ENCODE data around the gene CRYAA. TPM values are rescaled to one million over a fixed set of nuclear protein-coding genes. Genes with fewer than 3 reads are reported as not detected.
"Not testable (repeated sequence)": the region's sequence is repeated elsewhere in the genome, so short reads cannot be mapped to it uniquely, and the experiment has no call there.

Gene CRYAA, protein sequence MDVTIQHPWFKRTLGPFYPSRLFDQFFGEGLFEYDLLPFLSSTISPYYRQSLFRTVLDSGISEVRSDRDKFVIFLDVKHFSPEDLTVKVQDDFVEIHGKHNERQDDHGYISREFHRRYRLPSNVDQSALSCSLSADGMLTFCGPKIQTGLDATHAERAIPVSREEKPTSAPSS
- total RNA-seq (not detected), polyA plus RNA-seq (not detected), total RNA-seq (not detected)

- H3K9me3 ChIP-seq (ENCODE audit: control insufficient read depth in 2 of 3, low read length in 3 of 3); H3K36me3 Mint-ChIP-seq; H3K4me3 Mint-ChIP-seq; H3K27me3 Mint-ChIP-seq; ATAC-seq; CTCF ChIA-PET; POLR2A ChIA-PET; H3K27ac ChIP-seq (ENCODE audit: low read depth, low read length); H3K4me3 ChIP-seq (ENCODE audit: low read length); H3K36me3 ChIP-seq (ENCODE audit: control insufficient read depth in 2 of 3, insufficient read depth in 3 of 3, low read length in 3 of 3); H3K4me1 Mint-ChIP-seq; H3K9me3 Mint-ChIP-seq; intact Hi-C loops (cut with micrococcal nuclease); DNase-seq; H3K27ac Mint-ChIP-seq; H3K27me3 ChIP-seq (ENCODE audit: control insufficient read depth in 2 of 2, insufficient read depth in 2 of 2, low read length in 2 of 2); H3K4me1 ChIP-seq (ENCODE audit: control insufficient read depth in 2 of 2, insufficient read depth in 2 of 2, low read length in 2 of 2): not testable (repeated sequence)
These were observed at the start of gene CRYAA for GRCh38 chr21:43168708-43169107. TSS of gene CRYAA (plus strand) at chr21:43169008. CDS start at chr21:43169100, 92 bp downstream.

- CTCF ChIA-PET; H3K36me3 Mint-ChIP-seq; ATAC-seq; H3K4me1 Mint-ChIP-seq; DNase-seq; H3K27ac ChIP-seq (ENCODE audit: low read depth, low read length); H3K36me3 ChIP-seq (ENCODE audit: control insufficient read depth in 2 of 3, insufficient read depth in 3 of 3, low read length in 3 of 3); H3K9me3 ChIP-seq (ENCODE audit: control insufficient read depth in 2 of 3, low read length in 3 of 3); H3K4me3 Mint-ChIP-seq; H3K4me3 ChIP-seq (ENCODE audit: low read length); H3K9me3 Mint-ChIP-seq; H3K27ac Mint-ChIP-seq; H3K4me1 ChIP-seq (ENCODE audit: control insufficient read depth in 2 of 2, insufficient read depth in 2 of 2, low read length in 2 of 2); intact Hi-C loops (cut with micrococcal nuclease); H3K27me3 ChIP-seq (ENCODE audit: control insufficient read depth in 2 of 2, insufficient read depth in 2 of 2, low read length in 2 of 2); POLR2A ChIA-PET; H3K27me3 Mint-ChIP-seq: not testable (repeated sequence)
These were observed 38.7 kb upstream of the CRYAA start for GRCh38 chr21:43130094-43130493.

DNA sequence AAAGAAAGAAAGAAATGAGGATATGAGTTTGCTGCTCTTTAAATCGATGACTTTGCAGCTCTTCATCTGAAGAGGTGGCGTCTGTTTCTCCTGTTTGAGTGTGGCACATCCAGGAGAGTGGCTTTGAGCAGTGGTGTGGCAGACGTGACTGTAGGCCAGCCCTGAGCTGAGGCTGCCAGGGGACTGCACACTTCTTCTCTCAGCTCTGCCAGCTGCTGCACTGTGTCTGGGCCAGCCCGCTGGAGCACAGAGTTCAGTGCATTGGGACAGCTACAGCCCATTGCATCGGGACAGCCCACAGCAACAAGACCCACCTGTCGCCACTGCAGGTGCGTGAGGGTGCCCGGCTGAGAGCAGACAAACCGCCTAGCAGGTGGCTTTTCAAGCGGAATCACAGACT is 34.3 kb upstream of the CRYAA start:
- H3K27ac Mint-ChIP-seq; H3K4me3 Mint-ChIP-seq; H3K27me3 Mint-ChIP-seq; H3K27ac ChIP-seq (ENCODE audit: low read depth, low read length); H3K36me3 ChIP-seq (ENCODE audit: control insufficient read depth in 2 of 3, insufficient read depth in 3 of 3, low read length in 3 of 3); intact Hi-C loops (cut with micrococcal nuclease); H3K27me3 ChIP-seq (ENCODE audit: control insufficient read depth in 2 of 2, insufficient read depth in 2 of 2, low read length in 2 of 2); CTCF ChIA-PET; POLR2A ChIA-PET; H3K36me3 Mint-ChIP-seq; H3K4me1 Mint-ChIP-seq; H3K4me3 ChIP-seq (ENCODE audit: low read length); ATAC-seq; DNase-seq; H3K4me1 ChIP-seq (ENCODE audit: control insufficient read depth in 2 of 2, insufficient read depth in 2 of 2, low read length in 2 of 2); H3K9me3 ChIP-seq (ENCODE audit: control insufficient read depth in 2 of 3, low read length in 3 of 3); H3K9me3 Mint-ChIP-seq: not testable (repeated sequence)

DNA sequence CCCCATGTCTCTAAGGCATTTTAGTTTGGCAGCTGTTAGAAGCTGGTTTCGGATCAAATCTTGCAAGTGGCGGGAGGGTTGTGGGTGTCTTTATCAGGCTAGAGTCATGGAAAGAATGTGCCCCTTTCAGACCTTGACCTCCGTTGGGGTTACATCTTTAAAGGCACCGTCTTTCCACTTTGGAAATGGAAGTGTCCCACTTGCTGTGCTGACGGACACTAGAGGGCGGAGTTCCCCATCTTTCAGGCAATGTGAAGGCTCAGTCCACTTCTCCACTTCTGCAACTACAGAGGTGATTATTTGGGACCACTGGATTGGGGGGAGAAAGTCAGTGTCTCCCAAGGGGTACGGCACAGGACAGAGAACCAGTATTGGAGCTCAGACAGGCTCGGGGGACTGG is 29.9 kb upstream of the CRYAA start:
- H3K4me3 ChIP-seq (ENCODE audit: low read length); H3K27ac Mint-ChIP-seq; H3K4me1 ChIP-seq (ENCODE audit: control insufficient read depth in 2 of 2, insufficient read depth in 2 of 2, low read length in 2 of 2); H3K27ac ChIP-seq (ENCODE audit: low read depth, low read length); H3K27me3 Mint-ChIP-seq; intact Hi-C loops (cut with micrococcal nuclease); H3K36me3 Mint-ChIP-seq; H3K27me3 ChIP-seq (ENCODE audit: control insufficient read depth in 2 of 2, insufficient read depth in 2 of 2, low read length in 2 of 2); H3K4me1 Mint-ChIP-seq; H3K9me3 ChIP-seq (ENCODE audit: control insufficient read depth in 2 of 3, low read length in 3 of 3); H3K9me3 Mint-ChIP-seq; POLR2A ChIA-PET; CTCF ChIA-PET; DNase-seq; H3K4me3 Mint-ChIP-seq; H3K36me3 ChIP-seq (ENCODE audit: control insufficient read depth in 2 of 3, insufficient read depth in 3 of 3, low read length in 3 of 3): not testable (repeated sequence)
- ATAC-seq: peak; percentile 37

GRCh38 chr21:43141407-43141806 is 27.4 kb upstream of the CRYAA start:
- H3K27ac Mint-ChIP-seq; CTCF ChIA-PET; H3K9me3 ChIP-seq (ENCODE audit: control insufficient read depth in 2 of 3, low read length in 3 of 3); H3K4me3 ChIP-seq (ENCODE audit: low read length); intact Hi-C loops (cut with micrococcal nuclease); H3K27me3 ChIP-seq (ENCODE audit: control insufficient read depth in 2 of 2, insufficient read depth in 2 of 2, low read length in 2 of 2); POLR2A ChIA-PET; H3K27ac ChIP-seq (ENCODE audit: low read depth, low read length); H3K4me1 Mint-ChIP-seq; H3K4me3 Mint-ChIP-seq; DNase-seq; ATAC-seq; H3K27me3 Mint-ChIP-seq; H3K36me3 ChIP-seq (ENCODE audit: control insufficient read depth in 2 of 3, insufficient read depth in 3 of 3, low read length in 3 of 3); H3K9me3 Mint-ChIP-seq; H3K4me1 ChIP-seq (ENCODE audit: control insufficient read depth in 2 of 2, insufficient read depth in 2 of 2, low read length in 2 of 2); H3K36me3 Mint-ChIP-seq: not testable (repeated sequence)

DNA sequence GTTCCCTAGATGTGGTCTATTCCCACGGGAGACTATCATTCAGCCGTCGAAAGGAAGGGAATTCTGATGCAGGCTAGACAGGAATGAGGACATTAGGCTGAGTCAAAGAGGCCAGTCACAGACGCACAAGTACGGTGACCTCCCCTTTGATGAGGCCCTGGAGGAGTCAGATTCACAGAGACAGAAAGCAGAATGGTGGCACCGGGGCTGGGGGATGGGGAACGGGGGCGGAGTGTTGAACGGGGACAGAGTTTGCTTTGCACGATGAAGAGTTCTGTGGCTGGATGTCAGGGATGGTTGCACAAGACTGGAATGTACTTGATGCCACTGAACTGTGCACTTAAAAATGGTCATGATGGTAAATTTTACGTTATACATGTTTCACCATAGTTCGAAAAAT is 22.2 kb upstream of the CRYAA start:
- intact Hi-C loops (cut with micrococcal nuclease); H3K4me3 ChIP-seq (ENCODE audit: low read length); H3K27ac ChIP-seq (ENCODE audit: low read depth, low read length); POLR2A ChIA-PET; H3K27me3 Mint-ChIP-seq; H3K9me3 Mint-ChIP-seq; DNase-seq; H3K9me3 ChIP-seq (ENCODE audit: control insufficient read depth in 2 of 3, low read length in 3 of 3); H3K4me1 ChIP-seq (ENCODE audit: control insufficient read depth in 2 of 2, insufficient read depth in 2 of 2, low read length in 2 of 2); H3K36me3 ChIP-seq (ENCODE audit: control insufficient read depth in 2 of 3, insufficient read depth in 3 of 3, low read length in 3 of 3); CTCF ChIA-PET; H3K27ac Mint-ChIP-seq; ATAC-seq; H3K4me3 Mint-ChIP-seq; H3K27me3 ChIP-seq (ENCODE audit: control insufficient read depth in 2 of 2, insufficient read depth in 2 of 2, low read length in 2 of 2); H3K4me1 Mint-ChIP-seq; H3K36me3 Mint-ChIP-seq: not testable (repeated sequence)

DNA sequence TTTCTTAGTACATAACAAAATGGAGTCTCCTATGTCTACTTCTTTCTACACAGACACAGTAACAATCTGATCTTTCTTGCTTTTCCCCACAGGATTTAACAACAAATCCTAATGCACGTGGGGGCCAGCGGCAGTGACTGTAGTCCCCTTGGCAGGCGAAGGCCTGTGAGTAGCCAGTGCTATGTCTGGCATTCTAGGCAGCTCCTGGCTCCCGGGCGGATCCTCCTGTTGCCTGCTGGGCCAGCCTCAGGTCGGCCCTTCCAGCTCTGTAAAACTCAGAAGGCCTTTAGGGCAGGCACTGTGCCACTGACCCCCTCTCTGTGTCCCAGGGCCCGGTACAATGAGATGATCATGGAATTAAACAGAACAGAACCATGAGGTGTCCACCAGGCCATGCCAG is 20.8 kb upstream of the CRYAA start:
- H3K27me3 ChIP-seq (ENCODE audit: control insufficient read depth in 2 of 2, insufficient read depth in 2 of 2, low read length in 2 of 2); H3K4me3 ChIP-seq (ENCODE audit: low read length); CTCF ChIA-PET; H3K36me3 Mint-ChIP-seq; intact Hi-C loops (cut with micrococcal nuclease); H3K36me3 ChIP-seq (ENCODE audit: control insufficient read depth in 2 of 3, insufficient read depth in 3 of 3, low read length in 3 of 3); POLR2A ChIA-PET; H3K9me3 Mint-ChIP-seq; H3K27ac Mint-ChIP-seq; H3K9me3 ChIP-seq (ENCODE audit: control insufficient read depth in 2 of 3, low read length in 3 of 3); H3K27ac ChIP-seq (ENCODE audit: low read depth, low read length); ATAC-seq; H3K4me1 Mint-ChIP-seq; H3K4me1 ChIP-seq (ENCODE audit: control insufficient read depth in 2 of 2, insufficient read depth in 2 of 2, low read length in 2 of 2); H3K27me3 Mint-ChIP-seq; H3K4me3 Mint-ChIP-seq; DNase-seq: not testable (repeated sequence)
